C4-2B (cell line): ENCODE results near the gene HS3ST5.

Experiments
- ZFX ChIP-seq: fragments of 450-650 bp; IDR thresholded peaks from 2 replicates; pipeline ENCODE4 v1.6.1; 2017
- TF ChIP-seq, protein P1 (sequence below): fragments of 450-650 bp; conservative IDR thresholded peaks from 2 replicates; pipeline ENCODE4 v1.5.1; 2017; ENCODE audit warnings: mild to moderate bottlenecking

DNA sequence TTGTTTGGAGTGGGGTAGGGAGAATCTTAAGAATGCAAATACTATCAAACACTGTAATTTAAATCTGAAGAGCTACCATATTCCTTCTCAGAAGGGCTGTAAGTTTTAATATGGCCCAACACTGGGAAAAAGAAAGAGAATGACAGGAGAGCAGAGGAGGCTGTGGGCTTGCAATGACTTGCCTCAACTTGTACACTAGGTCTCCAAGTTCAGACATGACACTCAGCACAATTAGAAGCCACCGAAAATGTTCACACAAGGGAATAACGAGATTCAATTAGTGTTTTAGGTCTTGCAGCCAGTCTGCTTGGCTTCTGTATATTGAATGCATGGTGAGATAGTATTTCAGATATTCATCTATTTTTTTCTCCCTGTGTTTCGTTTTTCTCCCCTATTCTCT, 89.4 kb downstream of the HS3ST5 start:
- TF ChIP-seq, protein P1, sequence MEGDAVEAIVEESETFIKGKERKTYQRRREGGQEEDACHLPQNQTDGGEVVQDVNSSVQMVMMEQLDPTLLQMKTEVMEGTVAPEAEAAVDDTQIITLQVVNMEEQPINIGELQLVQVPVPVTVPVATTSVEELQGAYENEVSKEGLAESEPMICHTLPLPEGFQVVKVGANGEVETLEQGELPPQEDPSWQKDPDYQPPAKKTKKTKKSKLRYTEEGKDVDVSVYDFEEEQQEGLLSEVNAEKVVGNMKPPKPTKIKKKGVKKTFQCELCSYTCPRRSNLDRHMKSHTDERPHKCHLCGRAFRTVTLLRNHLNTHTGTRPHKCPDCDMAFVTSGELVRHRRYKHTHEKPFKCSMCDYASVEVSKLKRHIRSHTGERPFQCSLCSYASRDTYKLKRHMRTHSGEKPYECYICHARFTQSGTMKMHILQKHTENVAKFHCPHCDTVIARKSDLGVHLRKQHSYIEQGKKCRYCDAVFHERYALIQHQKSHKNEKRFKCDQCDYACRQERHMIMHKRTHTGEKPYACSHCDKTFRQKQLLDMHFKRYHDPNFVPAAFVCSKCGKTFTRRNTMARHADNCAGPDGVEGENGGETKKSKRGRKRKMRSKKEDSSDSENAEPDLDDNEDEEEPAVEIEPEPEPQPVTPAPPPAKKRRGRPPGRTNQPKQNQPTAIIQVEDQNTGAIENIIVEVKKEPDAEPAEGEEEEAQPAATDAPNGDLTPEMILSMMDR, result no peak
- TF ChIP-seq ZFX, result no peak
